HepG2 (cell line): ENCODE measurements around the gene PDZD4.

Experiments
- CEBPB ChIP-seq: IDR thresholded peaks from 2 replicates; pipeline ENCODE4 v1.6.1; 2011; ENCODE audit warnings: low read depth, low read length, improper control_type of control experiment, borderline replicate concordance
- DBP ChIP-seq: sonication (generic); formaldehyde crosslinking; IDR thresholded peaks from 2 replicates; pipeline ENCODE4 v1.4.0; 2020; ENCODE audit warnings: missing genetic modification reagents; ENCODE audit errors: not compliant biosample characterization
- EZH2 ChIP-seq: conservative IDR thresholded peaks from 2 replicates; pipeline ENCODE4 v1.6.1; 2012; ENCODE audit warnings: mild to moderate bottlenecking, low read depth, low read length, moderate library complexity
- JUND ChIP-seq: sonication (generic); formaldehyde crosslinking; IDR thresholded peaks from 2 replicates; pipeline ENCODE4 v1.8.0; 2022; ENCODE audit warnings: mild to moderate bottlenecking, missing genetic modification reagents
- KDM1A ChIP-seq: IDR thresholded peaks from 2 replicates; pipeline ENCODE4 v1.6.1; 2016; ENCODE audit warnings: missing compliant biosample characterization
- PTBP1 ChIP-seq: fragments of 200-400 bp; formaldehyde crosslinking; IDR thresholded peaks from 2 replicates; pipeline ENCODE4 v1.6.1; 2018; ENCODE audit warnings: low read length, low read depth; ENCODE audit not compliant: poor library complexity, severe bottlenecking
- RBM39 ChIP-seq: fragments of 200-400 bp; formaldehyde crosslinking; IDR thresholded peaks from one replicate; pipeline ENCODE4 v1.6.1; 2018; ENCODE audit warnings: antibody characterized with exemption, mild to moderate bottlenecking, low read depth, low read length; ENCODE audit not compliant: poor library complexity, severe bottlenecking
- SMAD9 ChIP-seq: sonication (generic); formaldehyde crosslinking; IDR thresholded peaks from 2 replicates; pipeline ENCODE4 v1.5.1; 2020; ENCODE audit warnings: mild to moderate bottlenecking, missing genetic modification reagents
- SMC3 ChIP-seq: IDR thresholded peaks from 2 replicates; pipeline ENCODE4 v1.6.1; 2011; ENCODE audit warnings: low read length, improper control_type of control experiment
- ZBTB39 ChIP-seq: sonication (generic); formaldehyde crosslinking; IDR thresholded peaks from 2 replicates; pipeline ENCODE4 v1.5.0; 2020; ENCODE audit warnings: missing genetic modification reagents
- ZNF138 ChIP-seq: sonication (generic); formaldehyde crosslinking; IDR thresholded peaks from 2 replicates; pipeline ENCODE4 v1.5.0; 2020; ENCODE audit warnings: mild to moderate bottlenecking, low read depth, missing genetic modification reagents
- TF ChIP-seq, protein P1 (sequence below): sonication (generic); formaldehyde crosslinking; IDR thresholded peaks from 2 replicates; pipeline ENCODE4 v1.4.0; 2020; ENCODE audit warnings: missing genetic modification reagents, borderline replicate concordance

DNA sequence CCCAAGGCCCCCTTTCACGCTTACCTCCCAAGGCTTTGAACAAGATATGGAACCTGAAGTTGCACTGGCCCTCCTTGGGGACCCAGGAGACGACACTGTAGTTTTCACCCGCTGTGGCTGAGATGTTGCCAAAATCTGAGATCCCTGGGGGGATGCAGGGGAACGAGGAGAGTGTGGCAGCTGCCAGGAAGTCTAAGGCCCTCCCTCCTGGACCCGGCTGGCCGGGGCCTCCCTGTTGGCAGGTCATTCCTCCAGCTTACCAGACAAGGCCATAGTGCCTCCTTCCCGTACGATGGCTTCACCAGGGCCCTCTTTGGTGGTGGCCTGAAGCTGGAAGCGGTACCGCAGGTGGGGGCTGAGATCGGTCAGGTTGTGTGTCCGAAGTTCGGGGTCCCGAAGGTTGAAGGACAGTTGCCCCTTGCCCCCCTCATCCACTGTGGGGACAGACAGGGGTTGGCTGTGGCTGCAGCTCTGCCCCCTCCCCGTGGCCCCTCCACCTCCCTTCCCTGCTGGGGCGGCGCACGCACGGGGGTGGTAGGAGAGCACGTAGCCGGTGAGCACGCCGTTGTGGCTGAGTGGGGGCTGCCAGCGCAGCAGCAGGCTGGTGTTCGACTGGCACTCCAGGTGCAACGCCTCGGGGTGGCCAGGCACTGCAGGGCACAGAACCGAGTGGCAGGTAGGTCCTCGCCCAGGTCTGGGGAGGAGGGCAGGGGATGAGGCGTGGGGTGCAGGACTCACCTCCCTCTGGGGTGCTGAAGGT is 34.4 kb upstream of the PDZD4 start:
- TF ChIP-seq PTBP1 (no peak), RBM39 (no peak), DBP (CRISPR knock-in tag) (no peak), ZBTB39 (CRISPR knock-in tag) (no peak), EZH2 (no peak), CEBPB (no peak), ZNF138 (CRISPR knock-in tag) (no peak), JUND (CRISPR knock-in tag) (no peak), KDM1A (no peak), SMAD9 (CRISPR knock-in tag) (no peak), SMC3 (no peak)
- TF ChIP-seq, protein P1, sequence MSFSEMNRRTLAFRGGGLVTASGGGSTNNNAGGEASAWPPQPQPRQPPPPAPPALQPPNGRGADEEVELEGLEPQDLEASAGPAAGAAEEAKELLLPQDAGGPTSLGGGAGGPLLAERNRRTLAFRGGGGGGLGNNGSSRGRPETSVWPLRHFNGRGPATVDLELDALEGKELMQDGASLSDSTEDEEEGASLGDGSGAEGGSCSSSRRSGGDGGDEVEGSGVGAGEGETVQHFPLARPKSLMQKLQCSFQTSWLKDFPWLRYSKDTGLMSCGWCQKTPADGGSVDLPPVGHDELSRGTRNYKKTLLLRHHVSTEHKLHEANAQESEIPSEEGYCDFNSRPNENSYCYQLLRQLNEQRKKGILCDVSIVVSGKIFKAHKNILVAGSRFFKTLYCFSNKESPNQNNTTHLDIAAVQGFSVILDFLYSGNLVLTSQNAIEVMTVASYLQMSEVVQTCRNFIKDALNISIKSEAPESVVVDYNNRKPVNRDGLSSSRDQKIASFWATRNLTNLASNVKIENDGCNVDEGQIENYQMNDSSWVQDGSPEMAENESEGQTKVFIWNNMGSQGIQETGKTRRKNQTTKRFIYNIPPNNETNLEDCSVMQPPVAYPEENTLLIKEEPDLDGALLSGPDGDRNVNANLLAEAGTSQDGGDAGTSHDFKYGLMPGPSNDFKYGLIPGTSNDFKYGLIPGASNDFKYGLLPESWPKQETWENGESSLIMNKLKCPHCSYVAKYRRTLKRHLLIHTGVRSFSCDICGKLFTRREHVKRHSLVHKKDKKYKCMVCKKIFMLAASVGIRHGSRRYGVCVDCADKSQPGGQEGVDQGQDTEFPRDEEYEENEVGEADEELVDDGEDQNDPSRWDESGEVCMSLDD: no peak
